H1 (cell line): Measurements from ENCODE around the gene ARID2. TPM values are rescaled to one million over a fixed set of nuclear protein-coding genes. Genes with fewer than 3 reads are reported as not detected.

Source experiments
- CTCF ChIA-PET: fragments of 300-600 bp; sonication (Branson Sonifier 250); formaldehyde crosslinking; loops from one replicate; lab custom pipeline; 2021; ENCODE audit not compliant: partially characterized antibody; lab: Charles Lee
- POLR2A ChIA-PET: fragments of 300-600 bp; sonication (Branson Sonifier 250); formaldehyde crosslinking; loops from one replicate; lab custom pipeline; 2021; ENCODE audit warnings: inconsistent platforms; ENCODE audit not compliant: partially characterized antibody; lab: Charles Lee
- DNase-seq, 2 experiments: peaks; one replicate each; pipeline versions ENCODE4 v3.0.0 to v3.0.0-alpha.2; 2010 to 2022; ENCODE audit warnings: low spot score in 2 of 2, low read depth in 1 of 2, mixed read lengths in 1 of 2
- FAIRE-seq: peaks from 2 replicates; lab custom pipeline; 2011; peaks lifted over from hg19 to GRCh38; lab: Jason Lieb, UNC
- H2AFZ ChIP-seq: 2 replicates; pipeline ENCODE4 v1.8.1; 2012; ENCODE audit warnings: low read length, inconsistent platforms
- H2AK5ac ChIP-seq: 2 replicates; pipeline ENCODE4 v1.6.1; 2013; ENCODE audit warnings: low read depth, low read length
- H2BK120ac ChIP-seq: replicated peaks from 2 replicates; pipeline ENCODE3; 2013; ENCODE audit warnings: low read depth, low read length, inconsistent platforms
- H2BK12ac ChIP-seq: 2 replicates; pipeline ENCODE4 v1.6.1; 2013; ENCODE audit warnings: low read depth, low read length
- H2BK15ac ChIP-seq: 2 replicates; pipeline ENCODE4 v1.6.1; 2013; ENCODE audit warnings: low read length
- H2BK20ac ChIP-seq: 2 replicates; pipeline ENCODE4 v1.6.1; 2013; ENCODE audit warnings: low read length
- H2BK5ac ChIP-seq: 2 replicates; pipeline ENCODE4 v1.6.1; 2013; ENCODE audit warnings: low read depth, low read length
- H3K14ac ChIP-seq: 2 replicates; pipeline ENCODE4 v1.6.1; 2013; ENCODE audit warnings: inconsistent platforms; ENCODE audit not compliant: insufficient read length
- H3K18ac ChIP-seq: 2 replicates; pipeline ENCODE4 v1.6.1; 2013; ENCODE audit warnings: low read length; ENCODE audit errors: extremely low read depth
- H3K23ac ChIP-seq: 2 replicates; pipeline ENCODE4 v1.6.1; 2013; ENCODE audit warnings: inconsistent platforms; ENCODE audit not compliant: insufficient read length
- H3K23me2 ChIP-seq: 2 replicates; pipeline ENCODE4 v1.6.1; 2013; ENCODE audit warnings: low read depth, low read length
- H3K27ac ChIP-seq: 2 replicates; pipeline ENCODE4 v1.6.1; 2011; ENCODE audit warnings: low read depth, low read length, inconsistent platforms
- H3K27me3 ChIP-seq, 4 experiments: replicated peaks in 1 of 4; 1 replicate in 1 of 4; 2 replicates in 3 of 4; pipeline versions ENCODE4 v1.6.1 to v1.8.1; 2011 to 2013; ENCODE audit warnings: low read length in 3 of 4, mild to moderate bottlenecking in 3 of 4, inconsistent platforms in 2 of 4, mixed read lengths in 2 of 4, moderate library complexity in 1 of 4; ENCODE audit not compliant: control insufficient read depth in 3 of 4, insufficient read depth in 3 of 4; ENCODE audit errors: extremely low read depth in 1 of 4
- H3K36me3 ChIP-seq, 4 experiments: 2 replicates each; pipeline versions ENCODE4 v1.6.1 to v1.8.1; 2011 to 2013; ENCODE audit warnings: mild to moderate bottlenecking in 4 of 4, low read length in 3 of 4, moderate library complexity in 2 of 4, control low read depth in 1 of 4, inconsistent platforms in 1 of 4; ENCODE audit not compliant: insufficient read depth in 4 of 4, control insufficient read depth in 2 of 4
- H3K4ac ChIP-seq: replicated peaks from 2 replicates; pipeline ENCODE3; 2013; ENCODE audit warnings: low read length, low read depth, mixed read lengths, inconsistent platforms; ENCODE audit not compliant: insufficient read length
- H3K4me1 ChIP-seq, 4 experiments: replicated peaks in 1 of 4; 1 replicate in 1 of 4; 2 replicates in 3 of 4; pipeline versions ENCODE4 v1.6.1 to v1.8.1; 2011 to 2013; ENCODE audit warnings: low read length in 3 of 4, inconsistent platforms in 2 of 4, mixed read lengths in 1 of 4; ENCODE audit not compliant: insufficient read depth in 4 of 4, control insufficient read depth in 3 of 4
- H3K4me2 ChIP-seq, 2 experiments: 2 replicates each; pipeline versions ENCODE4 v1.6.1 to v1.8.1; 2011 to 2013; ENCODE audit warnings: low read depth in 2 of 2, low read length in 2 of 2, control low read depth in 1 of 2, inconsistent platforms in 1 of 2, mild to moderate bottlenecking in 1 of 2; ENCODE audit not compliant: insufficient read depth in 1 of 2
- H3K4me3 ChIP-seq, 4 experiments: fragments of 200-600, 300-600 bp in 1 of 4; sonication (generic), shearing (Covaris generic), sonication (Bioruptor Twin) in 1 of 4; 2 replicates each; pipeline versions ENCODE4 v1.5.1 to v1.8.1; 2011 to 2016; ENCODE audit warnings: low read length in 4 of 4, low read depth in 3 of 4, control low read depth in 2 of 4, inconsistent platforms in 2 of 4, mild to moderate bottlenecking in 2 of 4, mixed read lengths in 1 of 4, moderate library complexity in 1 of 4; ENCODE audit not compliant: insufficient read depth in 2 of 4; ENCODE audit errors: extremely low read depth in 1 of 4
- H3K56ac ChIP-seq: replicated peaks from 2 replicates; pipeline ENCODE3; 2013; ENCODE audit warnings: low read depth, mild to moderate bottlenecking, mixed read lengths, low read length, inconsistent platforms; ENCODE audit not compliant: insufficient read length
- H3K79me1 ChIP-seq: 2 replicates; pipeline ENCODE4 v1.6.1; 2013; ENCODE audit warnings: low read depth, low read length, control low read depth
- H3K79me2 ChIP-seq, 2 experiments: 2 replicates each; pipeline versions ENCODE4 v1.6.1 to v1.8.1; 2012 to 2013; ENCODE audit warnings: low read length in 2 of 2, mild to moderate bottlenecking in 2 of 2, inconsistent platforms in 1 of 2; ENCODE audit not compliant: insufficient read depth in 2 of 2, control insufficient read depth in 1 of 2
- H3K9ac ChIP-seq, 4 experiments: replicated peaks in 1 of 4; 1 replicate in 1 of 4; 2 replicates in 3 of 4; pipeline versions ENCODE4 v1.6.1 to v1.8.1; 2011 to 2013; ENCODE audit warnings: low read depth in 3 of 4, low read length in 3 of 4, control low read depth in 2 of 4, mild to moderate bottlenecking in 2 of 4, moderate library complexity in 2 of 4, inconsistent platforms in 1 of 4; ENCODE audit errors: extremely low read depth in 1 of 4
- H3K9me3 ChIP-seq, 2 experiments: 2 replicates each; pipeline versions ENCODE4 v1.6.1 to v1.8.1; 2012 to 2013; ENCODE audit warnings: mild to moderate bottlenecking in 2 of 2, moderate library complexity in 2 of 2, control low read depth in 1 of 2, inconsistent platforms in 1 of 2, low read depth in 1 of 2, low read length in 1 of 2, mixed read lengths in 1 of 2; ENCODE audit not compliant: insufficient read depth in 2 of 2
- H4K20me1 ChIP-seq, 2 experiments: replicated peaks in 1 of 2; 2 replicates each; pipeline versions ENCODE3 to v1.8.1; 2011 to 2013; ENCODE audit warnings: inconsistent platforms in 2 of 2, low read length in 2 of 2, mild to moderate bottlenecking in 1 of 2; ENCODE audit not compliant: insufficient read depth in 2 of 2, control insufficient read depth in 1 of 2
- H4K5ac ChIP-seq: 2 replicates; pipeline ENCODE4 v1.6.1; 2013; ENCODE audit warnings: low read length, low read depth, mixed read lengths, inconsistent platforms; ENCODE audit not compliant: insufficient read length
- H4K8ac ChIP-seq: 2 replicates; pipeline ENCODE4 v1.8.0; 2013; ENCODE audit warnings: mild to moderate bottlenecking, moderate library complexity, low read length, inconsistent platforms; ENCODE audit not compliant: insufficient read depth; ENCODE audit errors: extremely low read depth
- H4K91ac ChIP-seq: replicated peaks from 2 replicates; pipeline ENCODE3; 2013; ENCODE audit warnings: low read length, mixed read lengths, inconsistent platforms; ENCODE audit not compliant: insufficient read length
- BACH1 ChIP-seq: IDR thresholded peaks from 2 replicates; pipeline ENCODE4 v1.6.1; 2012; ENCODE audit warnings: low read length, improper control_type of control experiment
- SIRT6 ChIP-seq: IDR thresholded peaks from one replicate; pipeline ENCODE4 v1.7.1; 2012; ENCODE audit warnings: low read length, inconsistent platforms
- SP4 ChIP-seq: IDR thresholded peaks from 2 replicates; pipeline ENCODE4 v1.6.1; 2012; ENCODE audit warnings: low read length, inconsistent platforms
- YY1 ChIP-seq: IDR thresholded peaks from 2 replicates; pipeline ENCODE4 v1.6.1; 2011; ENCODE audit warnings: low read depth, mild to moderate bottlenecking, low read length
- WGBS, 2 experiments: shearing (Covaris generic) in 1 of 2; methylation state at CpG; one replicate each; pipeline versions ENCODE4 v1.1.6 to v1.1.7; 2013 to 2015; ENCODE audit warnings: low lambda C conversion rate in 2 of 2, mixed read lengths in 2 of 2, inconsistent platforms in 1 of 2, low coverage in 1 of 2, missing lambda C conversion rate in 1 of 2; ENCODE audit not compliant: insufficient replicate concordance in 2 of 2, insufficient coverage in 1 of 2, insufficient read length in 1 of 2; ENCODE audit errors: extremely low coverage in 1 of 2, missing lambda C conversion rate in 1 of 2; 5-methylcytosine and 5-hydroxymethylcytosine counted together
- polyA plus RNA-seq, 7 experiments: library from polyadenylated mRNA; depleted of rRNA in 3 of 7; stranded (reverse) in 5 of 7; unstranded in 2 of 7; fragments of >200 nt in 5 of 7; fragments of 200-250 nt in 2 of 7; gene quantifications; 1 replicate in 5 of 7; 2 replicates in 1 of 7; 4 replicates in 1 of 7; pipeline versions ENCODE4 v1.2.1 to v1.2.3, GENCODE V29; 2011 to 2013; ENCODE audit warnings: missing spikeins in 2 of 7, mixed read lengths in 2 of 7
- total RNA-seq: library from RNA; stranded (reverse); fragmentation: NEBNext Ultra II Directional; extraction: Animal tissue kit (Norgen Biotek cat#: 25700); gene quantifications from 2 replicates; pipeline ENCODE4 v1.2.1, GENCODE V29; 2021

The ARID2 gene
- total and polyA plus RNA-seq, 2 of the 8 experiments (the other 6 are each of a cell fraction or from before 2014, with no cell fraction given) = 32.0 to 45.2 TPM

DNA sequence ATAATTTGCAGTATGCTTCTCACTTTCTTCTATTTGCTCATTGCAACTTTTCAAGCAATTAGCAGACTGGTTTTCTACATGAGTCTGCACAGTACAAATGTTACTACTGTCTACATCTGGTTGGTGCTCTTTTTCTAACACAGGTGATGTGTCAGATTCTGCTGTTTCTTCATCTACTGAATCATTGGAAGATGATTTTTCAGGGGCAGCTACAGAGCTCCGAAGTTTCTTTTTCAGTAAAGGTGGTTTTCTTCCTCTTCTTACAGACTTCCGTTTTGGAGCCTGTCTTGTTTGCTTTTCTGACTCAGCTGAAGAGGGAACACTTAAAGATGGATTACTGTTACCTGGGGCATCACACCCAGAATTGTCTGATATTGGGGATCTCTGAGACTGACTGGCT lies 198.8 kb downstream of the ARID2 start:
- no peak overlapping the region for H4K5ac ChIP-seq
- H3K79me1 ChIP-seq = no peaks in the 10 kb centered on the region
- H3K23ac ChIP-seq = no peak overlapping the region
- H2AK5ac ChIP-seq = no peak overlapping the region
- H2AFZ ChIP-seq = no peak overlapping the region
- FAIRE-seq (no peak), DNase-seq (no peak)
- no peaks in the 10 kb centered on the region for H4K20me1 ChIP-seq
- H3K27ac ChIP-seq = no peak overlapping the region
- H3K27me3 ChIP-seq = no peaks in the 10 kb centered on the region
- no peak overlapping the region for H2BK15ac ChIP-seq
- H2BK120ac ChIP-seq = no peak overlapping the region
- no peak overlapping the region for H2BK5ac ChIP-seq
- H3K36me3 ChIP-seq = peaks cover 0 to 60% (median 25%) of the 10 kb centered on the region in 4 experiments; a peak in 6 of 8 replicates
- CTCF ChIA-PET = interaction anchor here (1.1 kb wide), 1 partner anchor 28 kb away, joined by 3 read pairs; no protein-coding TSS in a partner anchor
- H3K23me2 ChIP-seq = no peaks in the 10 kb centered on the region
- no peak overlapping the region for H3K14ac ChIP-seq
- 72% methylated on average over 2 of the region's 2 CpGs; no CpG with 5 or more reads in 1 of the 2 experiments for WGBS, 2 experiments
- no peak overlapping the region for H2BK12ac ChIP-seq
- no peak overlapping the region for H4K8ac ChIP-seq
- no peaks in the 10 kb centered on the region for H3K4me1 ChIP-seq
- H4K91ac ChIP-seq = no peak overlapping the region
- no peaks in the 10 kb centered on the region for H3K9me3 ChIP-seq
- POLR2A ChIA-PET = interaction anchor here (0.6 to 1.3 kb wide), 5 partner anchors 13 to 1345 kb away, joined by 3 to 4 read pairs (median 3); no protein-coding TSS in a partner anchor
- H2BK20ac ChIP-seq = no peak overlapping the region
- H3K18ac ChIP-seq = no peak overlapping the region
- no peak overlapping the region for H3K4me2 ChIP-seq
- no peak overlapping the region for H3K4me3 ChIP-seq
- H3K56ac ChIP-seq = no peak overlapping the region
- no peak overlapping the region for H3K4ac ChIP-seq
- no peaks in the 10 kb centered on the region for H3K79me2 ChIP-seq
- no peak overlapping the region for H3K9ac ChIP-seq
- TF ChIP-seq BACH1 (no peak), YY1 (no peak), SIRT6 (no peak), SP4 (no peak)
